Transverse colon (tissue), 4 donors: ENCODE data around the gene LATS2. TPM values are rescaled to one million over a fixed set of nuclear protein-coding genes. Genes with fewer than 3 reads are reported as not detected.
"Not testable (repeated sequence)": the region's sequence is repeated elsewhere in the genome, so short reads cannot be mapped to it uniquely, and the experiment has no call there.

Source experiments
- DNase-seq: peaks from one replicate; pipeline ENCODE4 v3.0.0-alpha.2; 2019
- H3K27ac ChIP-seq, 4 donors: fragments of 200-600 bp; sonication (generic); 2 replicates each; pipeline ENCODE4 v1.5.1; 2016 to 2018; ENCODE audit warnings: inconsistent platforms in 4 of 4
- H3K27me3 ChIP-seq: fragments of 200-600 bp; sonication (generic); 2 replicates; pipeline ENCODE4 v1.5.1; 2017; ENCODE audit warnings: inconsistent platforms
- H3K36me3 ChIP-seq, 4 donors: fragments of 200-600 bp; sonication (generic); 2 replicates each; pipeline ENCODE4 v1.5.1; 2017 to 2019; ENCODE audit warnings: inconsistent platforms in 4 of 4
- H3K4me1 ChIP-seq, 4 donors: fragments of 200-600 bp; sonication (generic); 2 replicates each; pipeline ENCODE4 v1.5.1; 2017 to 2020; ENCODE audit warnings: inconsistent platforms in 4 of 4
- H3K4me3 ChIP-seq, 4 donors: fragments of 200-600 bp; sonication (generic); 1 replicate in 1 of 4; 2 replicates in 3 of 4; pipeline versions ENCODE4 v1.5.1 to v1.6.1; 2017 to 2019; ENCODE audit warnings: inconsistent platforms in 4 of 4
- H3K9me3 ChIP-seq, 2 donors: fragments of 200-600 bp; sonication (generic); 2 replicates each; pipeline ENCODE4 v1.5.1; 2017 to 2019; ENCODE audit warnings: inconsistent platforms in 2 of 2
- EP300 ChIP-seq: sonication (generic); formaldehyde crosslinking; IDR thresholded peaks from one replicate; pipeline ENCODE4 v1.6.1; 2017; ENCODE audit warnings: antibody characterized with exemption, low read depth
- POLR2A ChIP-seq: fragments of 450-650 bp; IDR thresholded peaks from one replicate; pipeline ENCODE4 v1.6.1; 2016; ENCODE audit warnings: antibody characterized with exemption, mild to moderate bottlenecking, moderate library complexity
- POLR2AphosphoS5 ChIP-seq, 3 donors: sonication (generic); formaldehyde crosslinking; IDR thresholded peaks; one replicate each; pipeline ENCODE4 v1.6.1; 2016; ENCODE audit warnings: antibody characterized with exemption in 3 of 3
- WGBS, 2 donors: methylation state at CpG; one replicate each; pipeline ENCODE4 v1.1.5; 2018; ENCODE audit warnings: low coverage in 1 of 2; 5-methylcytosine and 5-hydroxymethylcytosine counted together
- in situ Hi-C, 4 donors: fragments of 200-750 bp; cut with MboI; loops; one replicate each; pipeline versions ENCODE4 v1.15.0 to v1.15.1; 2017; ENCODE audit warnings: low sequenced_read_pairs in 3 of 4, low pct_ligation_motif_present in 1 of 4, low pct_unique_long_range_greater_than_20kb in 1 of 4
- intact Hi-C: fragments of 100-400 bp; cut with DNase I; formaldehyde crosslinking; loops from one replicate; pipeline ENCODE4 v1.15.1; 2023; ENCODE audit warnings: low total_unique reads
- total RNA-seq, 4 donors: library from RNA; depleted of rRNA; stranded (reverse); fragments of >200 nt; gene quantifications; one replicate each; pipeline ENCODE4 v1.1.0, GENCODE V29; 2016
- TF ChIP-seq, protein P1 (sequence below), 5 experiments: fragments of 200-600 bp in 3 of 5; fragments of 450-650 bp in 2 of 5; sonication (generic) in 3 of 5; IDR thresholded peaks; 1 replicate in 2 of 5; 2 replicates in 3 of 5; pipeline ENCODE4 v1.5.1; 2016 to 2017; ENCODE audit warnings: antibody characterized with exemption in 5 of 5, inconsistent platforms in 3 of 5, mild to moderate bottlenecking in 2 of 5, moderate library complexity in 1 of 5

Gene LATS2
- total RNA-seq, 4 donors from 2014 or later: 8.9 to 15.7 (median 12.5) TPM

DNA sequence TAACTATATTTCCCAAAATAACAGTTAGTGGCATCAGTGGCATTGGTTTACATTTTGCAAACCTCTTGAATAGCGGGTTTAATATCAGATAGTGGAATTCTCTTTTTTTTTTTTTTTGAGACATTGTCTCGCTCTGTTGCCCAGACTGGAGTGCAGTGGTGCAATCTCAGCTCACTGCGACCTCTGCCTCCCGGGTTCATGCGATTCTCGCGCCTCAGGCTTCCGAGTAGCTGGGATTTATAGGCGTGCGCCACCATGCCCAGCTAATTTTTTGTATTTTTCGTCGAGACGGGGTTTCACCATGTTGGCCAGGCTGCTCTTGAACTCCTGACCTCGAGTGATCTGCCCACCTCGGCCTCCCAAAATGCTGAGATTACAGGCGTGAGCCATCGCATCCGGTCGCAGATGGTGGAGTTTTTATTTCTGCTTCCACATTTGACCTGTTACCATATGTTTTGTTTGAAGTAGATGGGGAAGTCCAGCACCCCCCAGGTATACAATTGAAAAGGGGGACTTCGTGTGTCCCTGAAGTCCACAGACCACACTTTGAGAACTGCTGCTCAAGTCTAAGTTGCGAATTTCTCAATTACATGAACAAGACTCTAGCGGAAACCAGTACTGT is 118.3 kb downstream of the LATS2 start:
- H3K27me3 ChIP-seq: peaks cover 8% of the 10 kb centered on the region
- intact Hi-C loops: loop anchor here (10.0 kb wide), 2 partner anchors 122 to 192 kb away; partner anchors contain the start of gene LATS2
- peaks cover 0 to 26% (median 10%) of the 10 kb centered on the region in 4 donors for H3K4me1 ChIP-seq
- peak overlapping the region in 2 of 4 donors; percentile 7 to 26 for H3K4me3 ChIP-seq
- in situ Hi-C loops: loop anchor here (10.0 to 25.0 kb wide), 5 partner anchors 192 to 756 kb away; partner anchors contain the start of gene GJB2 (in 1 of the 4)
- peak overlapping the region; percentile 69 to 86 (median 81) for H3K27ac ChIP-seq
- DNase-seq: peak; percentile 10
- WGBS, 2 donors: 41 to 50% methylated on average over 2 to 22 of the region's 22 CpGs
- no peaks in the 10 kb centered on the region for H3K36me3 ChIP-seq
- H3K9me3 ChIP-seq: no peaks in the 10 kb centered on the region
- TF ChIP-seq EP300 (no peak), POLR2A (no peak), POLR2AphosphoS5 (IDR thresholded peaks at IDR 0.05) (no peak)
- TF ChIP-seq, protein P1, sequence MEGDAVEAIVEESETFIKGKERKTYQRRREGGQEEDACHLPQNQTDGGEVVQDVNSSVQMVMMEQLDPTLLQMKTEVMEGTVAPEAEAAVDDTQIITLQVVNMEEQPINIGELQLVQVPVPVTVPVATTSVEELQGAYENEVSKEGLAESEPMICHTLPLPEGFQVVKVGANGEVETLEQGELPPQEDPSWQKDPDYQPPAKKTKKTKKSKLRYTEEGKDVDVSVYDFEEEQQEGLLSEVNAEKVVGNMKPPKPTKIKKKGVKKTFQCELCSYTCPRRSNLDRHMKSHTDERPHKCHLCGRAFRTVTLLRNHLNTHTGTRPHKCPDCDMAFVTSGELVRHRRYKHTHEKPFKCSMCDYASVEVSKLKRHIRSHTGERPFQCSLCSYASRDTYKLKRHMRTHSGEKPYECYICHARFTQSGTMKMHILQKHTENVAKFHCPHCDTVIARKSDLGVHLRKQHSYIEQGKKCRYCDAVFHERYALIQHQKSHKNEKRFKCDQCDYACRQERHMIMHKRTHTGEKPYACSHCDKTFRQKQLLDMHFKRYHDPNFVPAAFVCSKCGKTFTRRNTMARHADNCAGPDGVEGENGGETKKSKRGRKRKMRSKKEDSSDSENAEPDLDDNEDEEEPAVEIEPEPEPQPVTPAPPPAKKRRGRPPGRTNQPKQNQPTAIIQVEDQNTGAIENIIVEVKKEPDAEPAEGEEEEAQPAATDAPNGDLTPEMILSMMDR (IDR thresholded peaks at IDR 0.05): no peak

DNA sequence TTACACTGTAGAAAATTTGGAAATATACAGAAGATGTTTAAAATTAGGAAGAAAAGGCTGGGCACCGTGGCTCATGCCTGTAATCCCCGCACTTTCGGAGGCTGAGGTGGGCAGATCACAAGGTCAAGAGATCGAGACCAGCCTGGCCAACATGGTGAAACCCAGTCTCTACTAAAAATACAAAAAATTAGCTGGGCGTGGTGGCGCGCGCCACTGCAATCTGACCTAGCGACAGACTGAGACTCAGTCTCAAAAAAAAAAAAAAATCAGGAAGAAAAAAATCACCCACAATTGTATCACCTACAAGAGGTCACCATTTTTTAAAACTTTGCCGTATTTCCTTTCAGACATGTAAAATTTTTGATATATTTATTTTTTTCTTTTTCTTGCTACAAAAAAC is 120.9 kb downstream of the LATS2 start:
- in situ Hi-C loops: loop anchor here (10.0 to 25.0 kb wide), 5 partner anchors 194 to 753 kb away; partner anchors contain the start of gene GJB2 (in 1 of the 4)
- DNase-seq, H3K27me3 ChIP-seq, H3K36me3 ChIP-seq, H3K9me3 ChIP-seq, H3K4me3 ChIP-seq, H3K27ac ChIP-seq: not testable (repeated sequence)
- WGBS, 2 donors: 92 to 94% methylated on average over 10 of the region's 10 CpGs
- peaks cover 0 to 23% (median 7%) of the 10 kb centered on the region in 4 donors for H3K4me1 ChIP-seq
- intact Hi-C loops: loop anchor here (10.0 kb wide), 2 partner anchors 124 to 194 kb away; partner anchors contain the start of gene LATS2

DNA sequence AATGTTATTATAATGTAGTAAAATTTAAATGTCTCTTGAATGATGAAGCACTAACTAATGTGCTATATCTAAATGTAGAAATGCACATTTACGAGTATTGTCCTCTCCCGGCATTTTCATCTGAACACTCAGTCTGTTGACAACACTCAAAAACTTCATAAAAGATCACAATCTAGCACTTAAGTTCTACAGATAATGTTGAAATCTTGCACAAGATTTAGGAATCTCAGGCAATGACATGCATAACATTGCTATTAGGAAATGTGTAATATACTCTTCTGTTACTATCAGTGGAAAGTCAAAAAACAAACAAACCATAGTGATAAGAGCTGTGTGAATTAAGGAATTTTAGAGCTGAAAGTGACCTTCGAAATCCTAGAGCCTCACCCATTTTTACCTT is 121.3 kb downstream of the LATS2 start:
- in situ Hi-C loops (loop anchor here (10.0 to 25.0 kb wide), 5 partner anchors 195 to 753 kb away; partner anchors contain the start of gene GJB2 (in 1 of the 4)), intact Hi-C loops (loop anchor here (10.0 kb wide), 2 partner anchors 125 to 195 kb away; partner anchors contain the start of gene LATS2)
- no peaks in the 10 kb centered on the region for H3K9me3 ChIP-seq
- no peaks in the 10 kb centered on the region for H3K36me3 ChIP-seq
- peaks cover 0 to 23% (median 7%) of the 10 kb centered on the region in 4 donors for H3K4me1 ChIP-seq
- no peak for DNase-seq
- no peak overlapping the region for H3K27ac ChIP-seq
- 37 to 57% methylated on average over 3 of the region's 3 CpGs for WGBS, 2 donors
- H3K4me3 ChIP-seq: no peak overlapping the region
- no peak for TF ChIP-seq POLR2AphosphoS5 (IDR thresholded peaks at IDR 0.05)
- TF ChIP-seq, protein P1 (IDR thresholded peaks at IDR 0.05): no peak
- no peaks in the 10 kb centered on the region for H3K27me3 ChIP-seq

DNA sequence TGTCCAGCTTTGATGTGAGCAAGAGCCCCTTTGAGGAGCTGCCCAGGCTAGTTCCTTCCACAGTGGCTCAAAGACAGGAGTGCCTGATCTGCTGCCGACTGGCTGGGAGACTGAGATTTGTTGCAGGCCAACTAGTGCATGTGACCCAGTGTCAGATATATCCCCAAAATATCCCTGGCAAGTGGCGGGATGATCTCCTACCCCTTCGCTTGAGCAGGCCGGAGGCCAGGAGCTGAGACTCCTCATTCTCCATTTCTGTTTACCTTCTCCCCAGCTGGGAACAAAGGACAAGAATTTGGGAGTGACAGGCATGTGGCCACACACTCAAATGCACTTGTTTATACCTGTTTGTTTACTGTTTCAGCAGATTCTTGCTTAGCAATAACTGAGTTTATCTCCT is 121.7 kb downstream of the LATS2 start:
- Histone ChIP-seq H3K36me3 (no peaks in the 10 kb centered on the region), H3K9me3 (no peaks in the 10 kb centered on the region), H3K4me1 (peaks cover 0 to 23% (median 7%) of the 10 kb centered on the region in 4 donors), H3K27ac (peak overlapping the region in 1 of 4 donors; percentile 33), H3K27me3 (no peaks in the 10 kb centered on the region), H3K4me3 (no peak overlapping the region)
- in situ Hi-C loops (loop anchor here (10.0 to 25.0 kb wide), 5 partner anchors 195 to 752 kb away; partner anchors contain the start of gene GJB2 (in 1 of the 4)), intact Hi-C loops (loop anchor here (10.0 kb wide), 3 partner anchors 125 to 535 kb away; partner anchors contain the start of gene LATS2)
- no peak for DNase-seq
- 48% methylated on average over 4 of the region's 4 CpGs; no CpG with 5 or more reads in 1 of the 2 donors for WGBS, 2 donors
- no peak for TF ChIP-seq POLR2A

DNA sequence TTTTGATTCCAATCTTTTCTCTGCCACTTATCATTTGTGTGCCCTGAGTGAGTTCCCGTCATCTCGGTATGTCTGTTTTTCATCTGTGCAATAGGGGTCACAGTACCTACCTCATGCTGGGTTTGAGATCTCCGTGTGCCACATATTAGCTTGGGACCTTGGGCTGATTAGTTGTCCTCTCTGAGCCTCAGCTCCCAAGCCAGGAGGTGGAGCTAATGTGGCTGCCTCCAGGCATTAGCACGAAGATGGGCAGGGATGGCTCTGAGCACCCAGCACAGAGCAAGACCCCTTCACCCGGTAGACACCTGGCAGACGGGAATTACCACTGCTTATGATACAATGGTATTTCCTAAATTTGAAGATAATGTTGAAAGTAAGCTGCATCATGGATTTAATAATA is 123.1 kb downstream of the LATS2 start:
- Histone ChIP-seq H3K27ac (no peak overlapping the region), H3K36me3 (no peaks in the 10 kb centered on the region), H3K4me1 (peaks cover 0 to 17% (median 6%) of the 10 kb centered on the region in 4 donors), H3K27me3 (no peaks in the 10 kb centered on the region), H3K9me3 (no peaks in the 10 kb centered on the region), H3K4me3 (no peak overlapping the region)
- no peak for TF ChIP-seq POLR2A
- in situ Hi-C loops: loop anchor here in 3 of 4 donors (10.0 to 25.0 kb wide), 4 partner anchors 349 to 751 kb away; partner anchors contain the start of gene GJB2 (in 1 of the 3)
- 85% methylated on average over 6 of the region's 6 CpGs; no CpG with 5 or more reads in 1 of the 2 donors for WGBS, 2 donors
- no peak for DNase-seq
- intact Hi-C loops: loop anchor here (10.0 kb wide), 1 partner anchor 536 kb away; no protein-coding TSS in a partner anchor
